Upper lobe of right lung (tissue), 1 donor: Measurements from ENCODE around the gene TRIM15. TPM values are rescaled to one million over a fixed set of nuclear protein-coding genes. Genes with fewer than 3 reads are reported as not detected.

Experiments
- ATAC-seq: fragments of 200-7000 bp; cut with Tn5 transposase; one replicate; pipeline ENCODE4 v1.9.1; 2020; ENCODE audit warnings: mild to moderate bottlenecking, moderate library complexity
- DNase-seq: peaks from one replicate; pipeline ENCODE4 v3.0.0-alpha.2; 2020
- H3K27ac ChIP-seq: fragments of 200-600 bp; one replicate; pipeline ENCODE4 v1.8.0; 2022
- H3K27me3 ChIP-seq: fragments of 200-600 bp; one replicate; pipeline ENCODE4 v1.8.0; 2022; ENCODE audit warnings: mild to moderate bottlenecking
- H3K36me3 ChIP-seq: fragments of 200-600 bp; one replicate; pipeline ENCODE4 v1.8.0; 2022
- H3K4me1 ChIP-seq: fragments of 200-600 bp; one replicate; pipeline ENCODE4 v1.8.0; 2022
- H3K4me3 ChIP-seq: fragments of 200-600 bp; one replicate; pipeline ENCODE4 v1.8.0; 2022; ENCODE audit warnings: mild to moderate bottlenecking
- H3K9me3 ChIP-seq: fragments of 200-600 bp; one replicate; pipeline ENCODE4 v1.8.0; 2022
- intact Hi-C: fragments of 100-400 bp; cut with DNase I; formaldehyde crosslinking; loops from one replicate; pipeline ENCODE4 v1.11.0; 2022
- total RNA-seq: library from RNA; stranded (reverse); fragmentation: NEBNext Ultra II Directional; extraction: Animal tissue kit (Norgen Biotek cat#: 25700); gene quantifications from one replicate; pipeline ENCODE4 v1.2.1, GENCODE V29; 2021
- TF ChIP-seq, protein P1 (sequence below): fragments of 200-600 bp; IDR thresholded peaks from one replicate; pipeline ENCODE4 v1.8.0; 2022; ENCODE audit warnings: antibody characterized with exemption
- donor health status: DM: no; HTN: yes; CAD: no; lungs with severe emphysema.

TRIM15 gene
- total RNA-seq, 1 donor from 2014 or later: not detected

DNA sequence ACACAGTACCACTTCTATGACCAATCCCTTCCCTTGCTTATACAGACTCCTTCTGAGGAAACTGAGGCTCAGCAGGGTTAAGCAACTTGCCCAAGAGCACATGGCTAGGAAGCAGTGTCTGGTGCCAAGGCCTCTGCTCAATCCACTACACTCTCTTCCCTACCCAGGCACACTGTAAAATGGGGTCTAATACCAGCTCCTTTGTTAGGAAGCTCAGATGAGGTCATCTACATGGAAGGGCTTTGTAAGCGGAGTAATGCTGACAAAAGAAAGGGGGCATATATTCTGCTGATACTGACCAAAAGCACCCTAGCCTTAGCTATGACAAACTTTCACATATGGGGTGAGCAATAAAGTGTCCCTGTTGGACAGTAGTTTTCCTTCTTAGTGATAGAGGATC is 40.8 kb downstream of the TRIM15 start:
- ATAC-seq: no peak
- no peak for DNase-seq
- intact Hi-C loops: no loop called here
- Histone ChIP-seq H3K27ac (no peak overlapping the region), H3K4me1 (peaks cover 40% of the 10 kb centered on the region), H3K36me3 (peaks cover 21% of the 10 kb centered on the region), H3K9me3 (no peaks in the 10 kb centered on the region), H3K27me3 (no peaks in the 10 kb centered on the region), H3K4me3 (no peak overlapping the region)
- TF ChIP-seq, protein P1, sequence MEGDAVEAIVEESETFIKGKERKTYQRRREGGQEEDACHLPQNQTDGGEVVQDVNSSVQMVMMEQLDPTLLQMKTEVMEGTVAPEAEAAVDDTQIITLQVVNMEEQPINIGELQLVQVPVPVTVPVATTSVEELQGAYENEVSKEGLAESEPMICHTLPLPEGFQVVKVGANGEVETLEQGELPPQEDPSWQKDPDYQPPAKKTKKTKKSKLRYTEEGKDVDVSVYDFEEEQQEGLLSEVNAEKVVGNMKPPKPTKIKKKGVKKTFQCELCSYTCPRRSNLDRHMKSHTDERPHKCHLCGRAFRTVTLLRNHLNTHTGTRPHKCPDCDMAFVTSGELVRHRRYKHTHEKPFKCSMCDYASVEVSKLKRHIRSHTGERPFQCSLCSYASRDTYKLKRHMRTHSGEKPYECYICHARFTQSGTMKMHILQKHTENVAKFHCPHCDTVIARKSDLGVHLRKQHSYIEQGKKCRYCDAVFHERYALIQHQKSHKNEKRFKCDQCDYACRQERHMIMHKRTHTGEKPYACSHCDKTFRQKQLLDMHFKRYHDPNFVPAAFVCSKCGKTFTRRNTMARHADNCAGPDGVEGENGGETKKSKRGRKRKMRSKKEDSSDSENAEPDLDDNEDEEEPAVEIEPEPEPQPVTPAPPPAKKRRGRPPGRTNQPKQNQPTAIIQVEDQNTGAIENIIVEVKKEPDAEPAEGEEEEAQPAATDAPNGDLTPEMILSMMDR: no peak

DNA sequence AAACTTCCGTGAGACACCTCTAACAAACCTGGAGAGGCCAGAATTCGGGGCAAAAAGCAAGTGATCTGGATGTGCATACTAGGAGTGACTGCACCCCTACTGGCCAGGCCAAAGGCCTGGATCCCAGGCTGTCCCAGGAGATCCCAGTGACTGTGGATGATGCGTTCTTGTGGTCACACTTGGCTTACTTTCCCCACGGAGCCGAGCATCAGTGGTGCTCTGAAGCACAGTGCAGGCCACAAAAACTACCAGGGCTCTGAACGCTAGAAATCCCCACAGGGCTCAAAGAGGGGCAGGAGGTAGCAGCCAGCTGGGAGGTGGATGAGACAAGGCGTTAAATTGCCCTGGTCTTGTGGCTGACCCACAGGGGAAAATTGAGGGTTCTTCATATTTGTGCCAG is 42.8 kb downstream of the TRIM15 start:
- Histone ChIP-seq H3K9me3 (no peaks in the 10 kb centered on the region), H3K4me3 (no peak overlapping the region), H3K27ac (no peak overlapping the region), H3K36me3 (peaks cover 7% of the 10 kb centered on the region), H3K27me3 (no peaks in the 10 kb centered on the region), H3K4me1 (peaks cover 54% of the 10 kb centered on the region)
- ATAC-seq: no peak
- intact Hi-C loops: no loop called here
- no peak for DNase-seq
- TF ChIP-seq, protein P1: no peak

DNA sequence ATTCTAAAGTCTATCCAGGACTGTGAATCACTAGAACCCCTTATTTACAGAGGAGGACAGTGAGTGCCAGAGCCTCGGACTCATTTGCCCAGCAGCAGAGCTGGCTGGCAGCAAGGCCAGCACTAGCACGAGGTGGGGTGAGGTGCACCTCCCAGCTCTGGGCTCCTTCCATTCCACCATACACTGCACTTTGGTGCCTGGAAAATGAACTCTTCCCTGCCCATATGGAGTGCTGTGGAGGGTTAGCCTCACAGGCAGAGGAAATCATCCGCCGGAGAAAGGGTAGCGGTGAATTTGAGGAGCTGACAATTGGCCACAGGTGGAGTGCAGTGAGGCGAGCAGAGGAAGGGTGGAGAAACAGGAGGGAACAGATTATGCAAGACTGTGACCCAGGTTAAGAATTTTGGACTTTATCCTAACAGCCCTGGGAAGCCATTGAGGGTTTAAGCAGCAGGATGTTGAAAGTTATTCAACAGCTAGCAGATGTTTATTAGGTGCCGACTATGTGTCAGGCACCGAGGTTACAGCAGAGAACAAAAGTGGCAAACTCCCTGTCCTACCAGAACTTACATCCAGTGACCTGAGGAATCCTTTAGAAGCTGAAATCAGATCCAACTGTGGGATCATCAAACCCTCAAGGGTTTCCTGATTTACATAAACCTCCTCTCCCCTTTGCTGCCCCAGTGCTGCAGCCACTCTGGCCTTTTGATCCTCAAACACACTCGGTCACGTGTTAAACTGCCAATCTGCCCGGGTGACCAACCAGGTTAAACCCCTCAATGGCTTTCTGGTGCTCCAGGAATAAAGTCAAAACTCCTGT is 43.7 kb downstream of the TRIM15 start:
- intact Hi-C loops: no loop called here
- Histone ChIP-seq H3K36me3 (peaks cover 7% of the 10 kb centered on the region), H3K4me3 (no peak overlapping the region), H3K4me1 (peaks cover 54% of the 10 kb centered on the region), H3K9me3 (no peaks in the 10 kb centered on the region), H3K27me3 (no peaks in the 10 kb centered on the region), H3K27ac (peak overlapping the region; percentile 71)
- ATAC-seq (peak; percentile 87), DNase-seq (peak; percentile 67)
- TF ChIP-seq, protein P1: no peak

DNA sequence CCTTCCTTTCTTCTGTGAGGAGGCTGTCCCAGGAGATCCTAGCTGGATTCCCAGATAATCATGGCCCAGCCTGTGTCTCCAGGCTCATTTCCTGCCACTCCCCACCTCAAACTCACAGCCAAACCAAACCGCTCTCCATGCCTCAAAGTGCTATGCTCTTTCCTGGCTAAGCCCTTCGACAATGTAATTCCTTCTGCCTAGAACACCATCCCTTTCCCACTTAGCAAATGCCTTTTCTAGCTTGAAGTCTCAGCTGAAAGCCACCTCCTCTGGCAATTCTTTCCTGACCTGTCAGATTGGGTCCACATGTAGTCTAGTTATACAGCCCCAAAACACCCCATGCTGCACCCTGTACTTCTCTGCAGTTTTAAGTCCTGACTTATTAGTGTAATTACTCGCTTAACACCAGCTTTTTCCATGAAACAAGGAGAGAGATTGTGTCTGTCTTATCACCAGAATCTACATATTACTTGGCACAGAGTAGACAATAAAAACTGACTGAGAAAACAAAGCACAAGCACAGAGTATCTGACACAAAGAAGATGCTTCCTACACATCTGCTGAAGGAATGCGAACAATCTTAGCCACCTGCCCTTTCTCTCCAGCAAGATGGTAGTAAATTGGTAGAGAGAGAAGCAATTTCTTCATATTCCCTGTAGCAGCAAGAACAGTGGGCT is 44.4 kb downstream of the TRIM15 start:
- peak; percentile 24 for ATAC-seq
- peaks cover 7% of the 10 kb centered on the region for H3K36me3 ChIP-seq
- H3K4me1 ChIP-seq: peaks cover 54% of the 10 kb centered on the region
- H3K4me3 ChIP-seq: no peak overlapping the region
- no peaks in the 10 kb centered on the region for H3K9me3 ChIP-seq
- H3K27me3 ChIP-seq: no peaks in the 10 kb centered on the region
- DNase-seq: no peak
- peak overlapping the region; percentile 71 for H3K27ac ChIP-seq
- intact Hi-C loops: no loop called here
- TF ChIP-seq, protein P1: no peak

DNA sequence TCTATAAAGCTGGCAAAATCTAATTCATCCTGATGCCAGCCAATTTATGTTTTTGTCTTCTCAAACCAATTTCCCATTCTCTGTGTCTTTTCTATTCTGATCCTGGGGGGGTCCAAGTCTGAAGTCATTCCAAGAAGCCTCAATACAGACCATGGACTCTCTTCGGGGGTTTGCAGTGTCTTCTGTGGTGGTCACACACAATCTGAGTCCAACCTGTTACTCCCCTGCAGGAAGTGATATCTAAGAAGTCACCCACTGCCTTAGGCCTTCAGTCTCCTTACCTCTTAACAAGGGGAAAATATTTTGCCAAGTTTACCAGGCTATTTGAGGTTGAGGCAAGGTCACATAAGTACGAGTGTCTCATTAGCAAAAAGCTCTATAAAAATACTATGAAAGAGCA is 48.0 kb downstream of the TRIM15 start:
- TF ChIP-seq, protein P1: no peak
- Histone ChIP-seq H3K9me3 (no peaks in the 10 kb centered on the region), H3K4me3 (peak overlapping the region; percentile 91), H3K4me1 (peaks cover 58% of the 10 kb centered on the region), H3K36me3 (no peaks in the 10 kb centered on the region), H3K27me3 (no peaks in the 10 kb centered on the region), H3K27ac (peak overlapping the region; percentile 21)
- ATAC-seq (no peak), DNase-seq (no peak)
- intact Hi-C loops: no loop called here
